NCI-H2107 (cell line): ENCODE measurements around the gene ZNF169.
"Not testable (repeated sequence)": the region's sequence is repeated elsewhere in the genome, so short reads cannot be mapped to it uniquely, and the experiment has no call there.

Source experiments
- DNase-seq: peaks from one replicate; lab custom pipeline; 2025; lab: John Stamatoyannopoulos, UW

The ZNF169 gene

GRCh38 chr9:94287877-94288513, 28.9 kb downstream of the ZNF169 start:
- no peak for DNase-seq

DNA sequence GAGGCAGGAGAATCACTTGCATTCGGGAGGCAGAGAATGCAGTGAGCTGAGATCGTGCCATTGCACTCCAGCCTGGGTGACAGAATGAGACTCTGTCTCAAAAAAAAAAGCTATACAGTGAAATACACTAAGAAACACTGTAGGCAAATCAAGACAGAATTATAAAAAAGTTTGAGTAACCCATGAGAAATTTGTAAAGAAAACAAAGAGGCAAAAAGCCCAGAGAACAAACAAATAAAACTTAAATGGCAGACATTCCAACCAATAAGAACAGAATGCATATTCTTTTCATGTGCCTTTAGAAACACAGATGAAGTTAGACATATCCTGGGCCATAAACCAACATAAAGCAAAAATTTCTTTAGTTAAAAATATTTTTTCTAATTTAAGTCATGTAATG, 30.6 kb downstream of the ZNF169 start:
- no peak for DNase-seq

- no peak for DNase-seq
Observed at GRCh38 chr9:94298949-94299599, 40.0 kb downstream of the ZNF169 start.

DNA sequence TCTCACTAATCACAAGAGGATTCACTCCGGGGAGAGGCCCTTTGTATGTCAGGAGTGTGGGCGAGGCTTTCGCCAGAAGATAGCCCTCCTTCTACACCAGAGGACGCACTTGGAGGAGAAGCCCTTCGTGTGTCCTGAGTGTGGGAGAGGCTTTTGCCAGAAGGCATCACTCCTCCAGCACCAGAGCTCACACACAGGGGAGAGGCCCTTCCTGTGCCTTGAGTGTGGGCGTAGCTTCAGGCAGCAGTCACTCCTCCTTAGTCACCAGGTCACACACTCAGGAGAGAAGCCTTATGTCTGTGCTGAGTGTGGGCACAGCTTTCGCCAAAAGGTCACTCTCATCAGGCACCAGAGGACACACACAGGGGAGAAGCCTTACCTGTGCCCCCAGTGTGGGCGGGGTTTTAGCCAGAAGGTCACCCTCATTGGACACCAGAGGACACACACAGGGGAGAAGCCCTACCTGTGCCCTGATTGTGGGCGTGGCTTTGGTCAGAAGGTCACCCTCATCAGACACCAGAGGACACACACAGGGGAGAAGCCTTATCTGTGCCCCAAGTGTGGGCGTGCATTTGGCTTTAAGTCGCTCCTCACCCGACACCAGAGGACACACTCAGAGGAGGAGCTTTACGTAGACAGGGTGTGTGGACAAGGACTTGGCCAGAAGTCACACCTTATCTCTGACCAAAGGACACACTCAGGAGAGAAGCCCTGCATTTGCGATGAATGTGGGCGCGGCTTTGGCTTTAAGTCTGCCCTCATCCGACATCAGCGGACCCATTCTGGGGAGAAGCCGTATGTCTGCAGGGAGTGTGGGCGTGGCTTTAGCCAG, 41.6 kb downstream of the ZNF169 start:
- DNase-seq, result no peak

GRCh38 chr9:94301583-94301982, 42.5 kb downstream of the ZNF169 start:
- no peak for DNase-seq

GRCh38 chr9:94302426-94302825, 43.3 kb downstream of the ZNF169 start:
- no peak for DNase-seq

GRCh38 chr9:94303321-94303720, 44.2 kb downstream of the ZNF169 start:
- no peak for DNase-seq

- not testable (repeated sequence) for DNase-seq
Observed at GRCh38 chr9:94315034-94315984, 56.2 kb downstream of the ZNF169 start.

DNA sequence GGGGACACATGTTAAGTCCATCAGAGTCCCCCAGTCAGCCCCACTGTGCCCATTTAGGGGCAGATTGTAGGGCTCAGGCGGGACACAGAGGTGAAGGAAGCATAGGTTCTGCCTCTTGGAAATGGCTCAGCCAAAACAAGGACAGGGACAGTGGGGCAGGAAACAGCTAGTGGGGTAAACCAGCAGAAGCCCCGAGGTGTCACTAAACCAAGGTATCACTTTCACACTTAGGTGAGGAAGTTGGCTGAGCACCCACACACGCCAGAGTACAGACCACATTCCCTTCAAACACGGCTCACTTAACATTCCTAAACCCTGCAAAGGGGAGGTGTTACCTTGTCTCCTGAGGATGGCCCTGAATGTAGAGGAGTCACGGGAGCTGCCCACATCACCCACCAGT, 57.1 kb downstream of the ZNF169 start:
- not testable (repeated sequence) for DNase-seq

GRCh38 chr9:94317949-94318657, 59.0 kb downstream of the ZNF169 start:
- not testable (repeated sequence) for DNase-seq

GRCh38 chr9:94322342-94322940, 63.3 kb downstream of the ZNF169 start:
- DNase-seq, result not testable (repeated sequence)

- DNase-seq, result not testable (repeated sequence)
Observed at GRCh38 chr9:94323153-94323798, 64.2 kb downstream of the ZNF169 start.

GRCh38 chr9:94325583-94325982, 66.5 kb downstream of the ZNF169 start:
- not testable (repeated sequence) for DNase-seq

GRCh38 chr9:94328544-94328943, 69.4 kb downstream of the ZNF169 start, which contains the start of gene NUTM2F:
NUTM2F (minus strand) TSS chr9:94328644; CDS start chr9:94328623, 21 bp downstream.
- DNase-seq, result not testable (repeated sequence)

DNA sequence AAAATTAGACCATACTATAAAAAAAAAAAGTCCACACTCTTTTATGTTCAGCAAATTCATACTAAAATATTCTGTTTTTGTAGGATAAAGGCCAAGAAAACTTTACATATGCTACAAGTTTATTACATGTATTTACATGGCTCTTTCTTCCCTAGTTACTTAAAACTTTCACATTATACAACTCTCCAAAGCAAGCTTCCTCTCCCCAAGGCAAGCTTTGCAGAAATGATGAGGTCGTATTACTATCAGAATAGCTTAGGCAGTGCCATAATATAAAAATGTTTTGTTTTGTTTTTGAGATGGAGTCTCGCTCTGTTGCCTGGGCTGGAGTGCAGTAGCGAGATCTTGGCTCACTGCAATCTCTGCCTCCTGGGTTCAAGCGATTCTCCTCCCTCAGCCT, 77.3 kb downstream of the ZNF169 start:
- DNase-seq, result not testable (repeated sequence)

GRCh38 chr9:94338723-94339122, 79.6 kb downstream of the ZNF169 start:
- not testable (repeated sequence) for DNase-seq

- not testable (repeated sequence) for DNase-seq
Observed at GRCh38 chr9:94339657-94340056, 80.6 kb downstream of the ZNF169 start.

DNA sequence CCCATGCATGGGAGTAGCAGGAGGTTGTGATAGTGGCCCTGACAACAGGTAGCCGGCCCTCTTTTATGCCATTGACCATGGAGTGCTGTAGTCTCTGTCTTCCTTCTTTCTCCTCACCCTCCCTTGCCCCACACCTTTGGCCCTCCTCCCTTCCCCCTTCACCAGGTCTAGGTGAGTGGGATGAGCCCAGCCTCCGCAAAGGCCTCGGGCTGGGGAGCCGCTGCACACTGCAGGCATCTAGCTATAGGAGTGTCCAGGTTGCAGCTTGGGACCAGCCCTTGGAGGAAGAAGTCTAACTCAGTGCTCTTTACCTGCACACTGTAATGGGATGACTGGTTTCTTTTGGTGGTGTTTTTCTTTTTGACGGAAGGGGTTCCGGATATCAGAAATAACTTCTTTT, 81.7 kb downstream of the ZNF169 start:
- not testable (repeated sequence) for DNase-seq

GRCh38 chr9:94341703-94342102, 82.6 kb downstream of the ZNF169 start:
- not testable (repeated sequence) for DNase-seq

DNA sequence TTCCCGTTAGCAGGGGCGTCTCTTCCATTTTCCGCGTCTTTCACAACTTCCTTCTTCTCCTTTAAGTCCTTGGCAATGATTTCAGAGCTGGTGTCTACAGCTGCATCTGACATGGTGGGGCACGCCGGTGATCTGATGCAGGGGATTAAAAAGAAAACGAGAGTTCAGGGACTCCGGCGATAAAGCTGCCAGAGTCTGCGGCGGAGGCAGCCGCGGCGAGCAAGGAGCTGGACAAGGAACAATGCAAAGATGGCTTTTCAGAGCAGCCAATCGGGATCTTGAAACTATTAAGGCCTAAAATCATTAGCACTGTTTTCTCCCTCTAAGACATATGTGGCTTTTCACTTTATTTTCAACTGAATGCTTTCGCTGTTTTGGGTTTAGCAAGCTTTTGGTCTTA, 88.4 kb downstream of the ZNF169 start:
- DNase-seq, result not testable (repeated sequence)
